CD4-positive, alpha-beta T cell treated with Interleukin-17A for 1 hour (primary cell): ENCODE data around the gene VCL.
"Not testable (repeated sequence)": the region's sequence is repeated elsewhere in the genome, so short reads cannot be mapped to it uniquely, and the experiment has no call there.

Experiments
- DNase-seq: peaks from one replicate; pipeline ENCODE4 v3.0.0-alpha.2; 2020

The VCL gene

DNA sequence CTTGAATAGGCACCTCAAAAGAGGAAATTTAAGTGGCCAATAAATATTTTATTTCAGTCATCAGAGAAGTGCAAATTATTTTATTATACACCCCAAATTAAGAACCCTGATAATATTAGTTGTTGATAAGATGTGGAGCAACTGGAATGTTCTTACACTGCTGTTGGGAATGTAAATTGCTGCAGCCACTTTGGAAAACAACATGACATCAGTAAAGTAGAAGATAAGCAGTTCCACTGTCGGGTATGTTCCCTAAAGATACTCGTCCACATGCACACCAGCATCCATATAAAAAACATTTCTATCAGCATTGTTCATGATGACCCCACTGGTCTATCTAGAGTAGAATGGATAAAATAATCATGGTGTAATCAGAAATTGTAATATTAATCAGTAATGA lies 46.5 kb downstream of the VCL start:
- DNase-seq: no peak

DNA sequence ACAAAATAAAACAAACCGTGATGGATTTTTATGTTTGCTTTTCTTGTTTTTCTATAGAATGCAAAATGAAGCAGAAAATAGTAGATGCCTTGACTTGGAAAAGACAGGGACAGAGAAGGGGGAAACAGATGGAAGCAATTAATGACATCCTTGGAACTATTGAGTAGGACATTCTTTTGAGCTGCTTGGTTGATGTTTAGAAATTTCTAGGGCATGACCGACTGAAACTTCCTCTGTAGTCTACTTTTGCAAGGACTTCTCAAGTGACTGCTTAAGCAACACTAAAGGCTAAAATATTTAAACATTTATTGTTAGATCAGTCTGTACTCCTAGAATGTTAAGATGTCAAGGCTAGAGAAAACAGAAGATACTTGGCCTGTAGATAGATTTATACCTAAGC lies 49.4 kb downstream of the VCL start:
- no peak for DNase-seq

DNA sequence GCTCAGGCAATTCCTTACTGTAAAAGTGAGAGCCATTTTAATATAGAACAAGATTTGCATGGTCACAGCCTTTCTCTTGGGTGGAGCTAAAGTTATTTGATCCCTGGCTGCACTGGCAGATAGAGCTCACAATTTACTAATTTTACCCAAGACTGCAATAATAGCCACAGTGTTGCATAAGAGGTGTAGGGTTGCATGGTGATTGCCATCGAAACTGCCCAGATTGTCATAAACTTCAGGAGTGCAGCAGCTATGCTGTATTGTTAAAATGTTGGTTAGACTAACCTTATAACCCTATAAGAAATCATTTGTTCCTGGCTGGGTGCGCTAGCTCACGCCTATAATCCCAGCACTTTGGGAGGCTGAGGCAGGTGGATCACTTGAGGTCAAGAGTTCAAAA lies 50.0 kb downstream of the VCL start:
- DNase-seq: no peak

DNA sequence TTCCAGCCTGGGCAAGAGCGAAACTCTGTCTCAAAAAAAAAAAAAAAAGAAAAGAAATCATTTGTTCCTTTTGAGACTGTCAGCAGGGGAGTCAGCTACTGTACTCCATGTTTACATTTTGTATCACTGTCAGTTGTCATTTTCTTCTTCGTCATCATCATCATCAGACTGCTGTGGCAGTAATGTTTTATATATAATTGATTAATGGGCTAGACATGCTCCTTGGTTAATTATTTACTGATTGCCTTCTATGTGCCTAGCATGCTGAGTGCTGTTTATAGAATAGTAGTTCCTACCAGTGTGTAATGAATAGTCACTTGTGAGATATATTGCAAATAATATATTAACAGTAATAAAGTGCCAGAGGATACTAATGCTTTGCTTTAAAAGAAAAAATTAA lies 50.5 kb downstream of the VCL start:
- DNase-seq: no peak

DNA sequence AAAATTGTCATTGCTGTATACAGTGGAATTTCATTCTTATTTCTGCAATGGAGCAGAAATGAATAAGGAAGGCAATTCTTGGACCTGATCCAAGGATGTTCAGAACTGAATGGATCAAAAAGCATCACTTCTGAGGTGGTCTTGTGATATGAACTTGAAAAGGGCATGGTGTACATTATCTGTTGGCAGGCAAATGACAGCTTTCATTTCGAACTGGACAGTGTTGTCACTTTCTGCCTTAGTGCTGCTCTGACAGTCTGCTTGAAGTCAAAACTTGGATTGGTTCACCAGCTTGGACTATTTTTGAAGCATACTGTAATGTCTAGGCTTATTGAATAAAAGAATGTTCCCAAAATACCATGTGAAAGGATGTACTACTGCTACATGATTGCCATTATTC lies 52.0 kb downstream of the VCL start:
- no peak for DNase-seq

DNA sequence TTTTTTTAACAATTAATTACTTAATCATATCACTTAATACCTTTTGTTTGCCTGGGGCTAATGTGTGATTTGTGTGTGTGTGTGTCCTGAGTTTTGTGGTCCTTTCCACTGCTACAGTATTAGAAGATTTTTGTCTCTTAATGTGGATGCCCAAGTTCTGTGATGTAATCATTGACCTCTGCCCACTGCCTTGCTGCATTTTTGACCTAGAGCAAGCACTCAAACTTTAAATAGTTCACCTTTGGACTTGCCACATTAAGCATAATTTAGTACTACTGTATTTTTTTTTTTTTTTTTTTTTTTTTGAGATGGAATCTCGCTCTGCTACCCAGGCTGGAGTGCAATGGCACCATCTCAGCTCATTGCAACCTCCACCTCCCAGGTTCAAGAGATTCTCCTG lies 52.7 kb downstream of the VCL start:
- DNase-seq: no peak

DNA sequence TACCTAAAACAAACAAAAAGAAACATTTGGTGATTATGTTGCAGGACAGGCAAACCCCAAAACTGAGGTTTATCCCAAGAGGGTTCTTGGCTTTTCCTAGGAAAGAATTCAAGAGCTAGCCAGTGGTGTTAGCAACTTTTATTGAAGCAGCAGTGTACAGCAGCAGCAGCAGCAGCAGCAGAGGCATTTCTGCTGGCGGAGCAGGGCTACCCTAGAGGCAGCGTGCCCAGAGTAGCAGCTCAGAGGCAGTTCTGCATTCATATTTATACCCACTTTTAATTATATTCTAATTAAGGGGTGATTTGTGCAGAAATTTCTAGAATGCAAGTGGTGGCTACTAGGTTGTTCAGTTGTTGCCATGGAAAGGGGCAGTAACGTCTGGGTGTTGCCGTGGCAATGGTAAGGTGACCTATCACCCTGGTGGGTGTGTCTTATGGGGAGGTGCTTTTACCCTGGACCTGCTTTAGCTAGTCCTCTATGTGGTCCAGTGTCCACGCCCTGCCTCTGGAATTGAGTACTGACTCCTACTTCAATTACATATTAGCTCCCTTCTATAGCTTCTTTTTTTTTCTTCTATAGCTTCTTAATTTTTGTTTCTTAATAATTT lies 53.9 kb downstream of the VCL start:
- no peak for DNase-seq

DNA sequence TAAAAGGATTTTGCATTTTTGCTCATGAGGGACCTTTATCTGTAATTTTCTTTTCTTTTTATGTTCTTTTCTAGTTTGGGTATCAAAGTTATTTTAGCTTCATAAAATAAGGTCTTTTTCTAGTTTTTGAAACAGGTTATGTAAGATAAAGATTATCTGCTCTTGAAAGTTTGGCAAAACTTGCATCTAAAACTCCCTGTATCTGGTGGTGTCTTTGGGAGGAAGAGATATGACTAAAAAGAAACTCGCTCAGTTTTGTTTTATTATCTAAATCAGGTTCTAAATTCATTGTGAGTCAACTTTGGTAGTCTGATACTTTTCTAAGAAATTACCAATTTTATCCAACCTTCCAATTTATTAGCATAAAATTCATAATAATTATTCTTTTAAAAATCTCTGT lies 55.1 kb downstream of the VCL start:
- DNase-seq: no peak

DNA sequence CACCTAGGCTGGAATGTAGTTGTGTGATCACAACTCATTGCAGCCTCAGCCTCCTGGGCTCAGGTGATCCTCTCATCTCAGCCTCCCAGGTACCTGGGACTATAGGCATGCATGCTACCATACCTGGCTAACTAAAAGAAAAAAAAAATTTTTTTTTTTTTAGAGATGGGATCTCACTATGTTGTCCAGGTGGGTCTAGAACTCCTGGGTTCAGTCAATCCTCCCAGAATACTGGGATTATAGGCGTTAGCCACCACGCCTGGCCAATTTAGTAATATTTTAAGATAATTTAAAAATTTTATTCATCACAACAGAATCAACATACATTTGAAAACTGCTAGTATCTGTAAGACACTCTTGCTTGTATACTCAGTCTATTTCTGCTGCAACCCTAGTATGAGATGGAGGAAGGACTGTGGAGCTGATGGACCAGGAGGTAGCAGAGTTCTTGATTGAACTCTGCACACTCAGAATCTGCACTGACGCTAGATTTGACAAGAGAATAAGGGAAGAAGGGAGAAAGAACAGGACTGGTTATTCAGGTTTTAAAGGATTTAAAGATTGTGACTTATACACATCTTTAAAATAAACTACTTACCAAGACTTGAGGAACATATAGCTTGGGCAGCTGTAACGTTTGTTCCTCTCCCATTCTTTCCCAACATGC lies 57.6 kb downstream of the VCL start:
- no peak for DNase-seq

DNA sequence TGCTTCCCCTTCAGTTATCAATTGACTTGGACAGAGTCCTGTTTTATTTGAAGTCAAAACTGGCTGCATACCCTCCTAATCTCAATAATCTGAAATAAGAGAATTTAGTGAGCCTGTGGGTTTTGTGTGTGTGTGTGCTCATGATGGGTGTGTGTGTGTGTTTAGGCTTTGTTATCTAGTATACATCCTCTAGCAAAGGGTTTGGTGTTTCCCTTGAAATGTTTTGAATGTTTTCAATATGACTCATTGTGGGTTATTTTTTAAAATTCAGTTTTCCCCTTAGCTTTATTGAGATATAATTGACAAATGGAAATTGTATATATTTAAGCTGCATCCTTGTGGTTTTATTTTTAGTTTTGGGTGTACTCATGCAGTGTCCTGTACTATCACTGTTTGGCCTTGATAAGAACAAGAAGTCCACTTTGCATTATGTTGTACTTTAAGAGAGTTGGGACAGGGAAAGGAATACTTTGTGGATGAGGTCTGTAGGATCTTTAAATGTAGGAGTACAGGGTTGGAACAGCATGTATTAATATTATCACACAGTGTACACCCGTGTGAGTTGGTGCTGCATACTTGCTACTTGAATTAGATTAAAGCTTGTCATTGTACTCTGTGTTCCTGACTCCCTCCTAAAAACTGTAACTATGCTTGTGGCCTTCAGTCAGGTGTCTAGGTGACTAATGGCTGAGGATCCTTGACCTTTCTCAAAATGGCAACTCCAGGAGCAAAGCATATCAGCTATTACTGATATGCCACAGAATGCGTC lies 58.3 kb downstream of the VCL start:
- DNase-seq: peak; percentile 24

DNA sequence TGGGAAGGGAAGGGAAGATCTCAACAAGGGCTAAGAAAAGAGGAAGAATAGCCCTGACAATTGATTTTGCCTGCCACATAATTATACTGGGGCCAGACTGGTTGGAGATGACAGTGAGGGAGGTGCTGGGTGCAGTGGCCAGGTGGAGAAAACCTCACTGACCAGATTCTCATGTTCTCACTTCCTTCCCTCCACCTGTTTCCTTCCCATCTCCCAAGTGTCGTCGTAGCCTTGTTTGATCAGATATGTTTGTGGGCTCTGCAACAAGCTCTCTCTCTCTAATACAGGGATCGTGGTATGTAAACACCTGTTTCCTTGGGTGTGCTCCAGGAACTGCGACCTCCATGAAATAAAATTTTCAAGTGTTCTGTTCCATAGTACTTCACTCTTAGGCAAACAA lies 60.2 kb downstream of the VCL start:
- no peak for DNase-seq

DNA sequence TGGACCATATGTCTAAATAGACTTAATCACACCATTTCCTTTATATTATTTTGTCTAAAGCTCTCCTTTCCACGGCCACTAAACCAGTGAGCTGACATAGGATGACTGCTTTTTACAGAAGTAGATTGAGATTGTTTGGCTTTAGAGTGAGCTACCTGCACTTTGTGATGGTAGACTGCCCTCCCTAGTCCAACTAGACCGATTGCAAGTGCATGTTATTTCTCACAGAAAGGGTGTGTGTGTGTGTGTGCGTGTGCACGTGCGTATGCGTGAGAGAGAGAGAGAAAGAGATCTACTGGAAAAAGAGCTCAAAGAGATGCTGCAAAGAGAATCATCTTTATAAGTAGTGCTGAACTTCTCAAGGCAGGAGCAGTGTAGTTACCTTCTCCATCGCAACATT lies 60.7 kb downstream of the VCL start:
- DNase-seq: peak; percentile 41

DNA sequence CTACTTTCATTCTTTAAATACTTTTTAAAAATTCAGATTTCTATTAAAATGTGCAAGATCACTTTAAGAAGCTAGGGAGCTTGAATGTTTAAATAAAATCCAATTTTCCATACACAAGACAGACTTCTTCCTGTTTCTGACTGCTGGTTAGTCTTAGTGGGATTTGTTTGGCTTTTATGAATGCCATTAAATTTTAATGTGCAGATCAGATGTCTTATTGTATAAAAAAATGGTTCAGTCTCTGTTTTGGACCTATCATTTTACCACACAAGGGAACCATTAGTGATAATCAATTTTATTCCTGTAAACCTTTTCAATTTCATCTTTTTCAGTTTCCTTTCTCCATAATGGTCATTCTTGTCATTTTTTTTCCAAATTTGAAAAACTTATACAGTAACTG lies 63.2 kb downstream of the VCL start:
- DNase-seq: no peak

DNA sequence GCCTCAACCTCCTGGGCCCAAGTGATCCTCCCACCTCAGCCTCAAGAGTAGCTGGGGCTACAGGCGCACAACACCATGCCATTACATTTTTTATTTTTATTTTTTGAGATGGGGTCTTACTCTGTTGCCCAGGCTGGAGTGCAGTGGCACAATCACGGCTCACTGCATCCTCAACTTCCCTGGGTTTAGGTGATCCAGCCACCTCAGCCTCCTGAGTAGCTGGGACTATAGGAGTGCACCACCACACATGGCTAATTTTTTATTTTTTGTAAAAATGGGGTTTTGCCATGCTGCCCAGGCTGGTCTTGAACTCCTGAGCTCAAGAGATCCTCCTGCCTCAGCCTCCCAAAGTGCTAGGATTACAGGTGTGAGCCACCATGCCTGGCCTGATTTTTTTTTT lies 64.1 kb downstream of the VCL start:
- DNase-seq: not testable (repeated sequence)

DNA sequence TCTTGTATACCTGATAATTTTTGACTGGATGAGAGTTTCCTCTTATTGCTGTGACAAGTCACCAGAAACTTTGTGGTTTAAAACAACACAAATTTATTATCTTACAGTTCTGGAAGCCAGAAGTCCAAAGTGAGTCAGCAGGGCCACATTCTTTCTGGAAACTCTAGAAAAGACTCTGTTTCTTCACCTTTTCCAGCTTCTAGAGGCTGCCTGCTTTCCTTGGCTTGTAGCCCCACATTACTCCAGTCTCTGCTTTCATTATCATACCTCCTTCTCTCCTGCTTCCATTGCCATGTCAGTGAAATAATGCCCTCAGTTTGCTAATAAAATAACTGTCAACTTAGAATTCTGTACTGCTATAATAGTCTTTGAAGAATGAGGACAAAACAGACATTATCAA lies 65.3 kb downstream of the VCL start:
- DNase-seq: no peak

DNA sequence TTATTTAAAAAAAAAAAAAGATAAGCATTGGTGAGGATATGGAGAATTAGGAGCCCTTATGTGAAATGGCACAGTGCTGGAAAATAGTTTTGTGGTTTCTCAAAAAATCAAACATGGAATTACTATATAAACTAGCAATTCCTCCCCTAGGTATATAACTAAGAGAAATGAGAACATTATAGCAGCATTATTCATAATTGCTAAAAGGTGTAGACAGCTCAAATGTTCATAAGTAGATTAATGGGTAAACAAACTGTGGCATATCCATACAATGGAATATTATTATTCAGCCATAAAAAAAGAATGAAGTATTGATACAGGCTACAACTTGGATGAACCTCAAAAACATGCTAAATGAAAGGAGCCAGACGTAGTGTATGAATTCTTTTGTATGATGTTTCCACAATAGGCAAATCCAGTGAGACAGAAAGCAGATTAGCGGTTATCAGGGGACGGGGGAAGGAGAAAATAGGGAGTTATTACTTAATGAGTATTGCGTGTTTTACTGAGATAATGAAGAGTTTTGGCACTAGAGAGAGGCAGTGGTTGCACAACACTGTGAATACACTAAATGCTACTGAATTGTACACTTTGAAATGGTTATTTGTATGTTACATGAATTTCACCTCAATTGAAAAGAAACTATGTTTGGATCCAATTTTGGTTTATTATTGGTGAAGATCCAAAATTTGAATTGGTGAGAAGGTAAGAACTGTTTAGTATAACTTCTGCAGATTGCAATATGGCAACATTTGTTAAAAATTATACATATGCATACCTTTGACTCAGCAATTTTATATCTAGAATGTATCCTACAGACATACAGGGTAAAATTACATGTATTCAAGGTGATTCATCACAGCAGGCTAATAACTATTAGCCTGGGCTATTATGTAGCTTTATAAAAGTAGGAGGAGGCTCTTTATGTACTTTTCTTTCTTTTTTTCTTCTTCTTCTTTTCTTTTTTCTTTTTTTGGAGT lies 69.7 kb downstream of the VCL start:
- DNase-seq: no peak

DNA sequence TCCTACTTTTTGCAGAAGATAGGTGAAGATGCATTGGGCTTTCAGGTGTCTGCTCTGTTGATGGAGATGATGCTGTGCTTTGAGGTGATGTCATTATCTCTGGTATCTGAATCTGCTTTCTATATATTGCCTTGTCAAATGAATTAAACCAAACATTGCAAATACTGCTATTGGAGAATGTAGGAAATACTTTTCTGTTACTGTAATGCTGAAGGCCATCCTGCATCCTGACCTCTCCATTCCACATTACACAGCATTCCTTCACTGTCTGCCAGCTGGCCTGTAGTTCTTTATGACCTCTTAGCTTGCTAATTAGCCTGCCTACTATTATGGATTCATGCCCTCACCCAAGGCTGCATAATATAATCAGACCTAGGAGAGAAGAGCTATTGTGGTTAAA lies 73.2 kb downstream of the VCL start:
- no peak for DNase-seq

DNA sequence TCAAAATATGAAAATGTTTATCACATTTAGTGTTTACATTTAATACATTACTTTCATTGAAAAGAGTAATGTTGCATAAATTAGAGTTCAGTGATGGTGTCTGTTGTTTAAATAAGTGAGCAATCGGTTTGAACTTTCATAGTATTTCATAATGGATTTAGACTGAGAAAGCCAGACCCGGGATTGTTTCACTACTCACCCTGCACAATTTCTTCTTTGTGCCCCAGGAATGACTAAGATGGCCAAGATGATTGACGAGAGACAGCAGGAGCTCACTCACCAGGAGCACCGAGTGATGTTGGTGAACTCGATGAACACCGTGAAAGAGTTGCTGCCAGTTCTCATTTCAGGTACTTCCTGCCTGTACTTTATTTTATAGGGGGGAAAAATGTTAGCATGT lies 74.6 kb downstream of the VCL start:
- no peak for DNase-seq

DNA sequence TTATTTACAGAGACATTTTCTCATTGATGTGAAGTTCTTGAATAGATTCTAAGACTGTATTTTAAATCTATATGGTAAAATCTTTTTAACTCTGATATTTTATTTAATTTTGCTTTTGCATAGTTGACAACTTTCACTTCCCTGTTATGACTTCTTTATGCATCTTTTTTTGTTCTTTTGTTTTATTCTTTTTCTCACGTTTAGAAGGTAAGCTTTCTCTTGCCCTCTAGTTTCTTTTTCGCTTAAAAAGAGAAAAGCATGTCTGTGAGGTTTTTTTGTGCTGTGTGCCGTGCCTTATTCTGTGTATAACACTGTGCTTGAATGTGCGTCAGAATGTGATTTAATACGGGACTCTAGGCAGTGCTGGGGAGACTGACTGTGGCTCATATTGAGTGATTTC lies 78.0 kb downstream of the VCL start:
- DNase-seq: no peak

DNA sequence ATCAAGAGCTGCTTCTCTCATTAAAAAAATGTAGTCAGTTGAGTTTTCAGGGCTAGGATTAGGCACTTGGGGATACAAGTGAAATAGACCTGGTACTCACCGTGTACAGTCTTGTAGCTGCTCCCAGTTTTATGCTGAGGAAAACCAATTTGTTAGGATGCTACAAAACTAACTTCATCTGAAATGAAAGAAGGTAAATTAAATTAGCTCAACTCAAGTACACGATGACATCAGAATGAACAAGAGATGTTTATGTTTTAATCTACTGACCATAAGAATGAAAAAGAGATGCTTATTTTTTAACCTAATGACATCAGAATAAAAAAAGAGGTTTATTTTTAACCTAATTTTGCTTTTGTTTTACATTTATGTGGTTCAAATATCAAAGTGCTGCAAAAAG lies 79.0 kb downstream of the VCL start:
- DNase-seq: no peak

DNA sequence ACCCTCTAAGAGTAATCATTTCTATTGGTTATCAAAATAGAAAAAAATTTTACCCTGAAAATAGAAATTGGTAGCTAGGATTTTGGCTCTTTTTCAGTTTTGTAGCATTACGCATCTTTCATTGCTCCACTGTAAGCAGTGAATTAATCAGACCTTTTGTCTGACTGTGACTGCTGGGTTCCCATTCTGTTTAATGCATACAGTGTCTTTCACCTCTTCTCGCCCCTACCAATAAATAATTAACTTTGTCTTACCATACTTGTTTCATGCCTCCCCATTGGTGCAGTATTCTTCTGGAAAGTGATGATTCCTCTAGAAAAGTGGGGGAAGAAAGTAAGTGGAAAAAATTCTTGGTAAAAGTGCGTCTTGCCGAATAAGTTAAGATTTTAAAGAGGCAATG lies 79.5 kb downstream of the VCL start:
- DNase-seq: no peak

DNA sequence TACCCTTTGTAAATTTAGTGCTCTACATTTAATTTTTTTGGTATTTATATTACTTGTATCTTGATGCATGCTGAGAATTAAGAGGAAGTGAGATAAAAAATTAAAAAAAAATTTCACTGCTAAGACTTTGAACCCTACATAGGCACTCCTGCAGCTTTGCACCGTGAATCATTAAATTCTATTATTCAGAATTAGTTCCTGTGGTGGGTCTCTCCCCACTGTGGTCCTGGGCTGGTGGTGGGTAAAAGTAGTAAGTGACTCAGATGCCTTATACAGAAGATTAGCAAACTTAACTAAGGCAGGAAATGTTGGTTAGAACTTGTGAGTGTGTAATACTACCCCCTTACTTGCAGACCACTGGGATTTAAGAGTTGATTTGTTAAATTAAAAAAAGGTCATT lies 80.1 kb downstream of the VCL start:
- peak; percentile 38 for DNase-seq
